ENCODE results near the gene SYCE3.
A peak's percentile ranks its signal among the peaks of the same experiment; 100 is the strongest.

Gene SYCE3

DNA sequence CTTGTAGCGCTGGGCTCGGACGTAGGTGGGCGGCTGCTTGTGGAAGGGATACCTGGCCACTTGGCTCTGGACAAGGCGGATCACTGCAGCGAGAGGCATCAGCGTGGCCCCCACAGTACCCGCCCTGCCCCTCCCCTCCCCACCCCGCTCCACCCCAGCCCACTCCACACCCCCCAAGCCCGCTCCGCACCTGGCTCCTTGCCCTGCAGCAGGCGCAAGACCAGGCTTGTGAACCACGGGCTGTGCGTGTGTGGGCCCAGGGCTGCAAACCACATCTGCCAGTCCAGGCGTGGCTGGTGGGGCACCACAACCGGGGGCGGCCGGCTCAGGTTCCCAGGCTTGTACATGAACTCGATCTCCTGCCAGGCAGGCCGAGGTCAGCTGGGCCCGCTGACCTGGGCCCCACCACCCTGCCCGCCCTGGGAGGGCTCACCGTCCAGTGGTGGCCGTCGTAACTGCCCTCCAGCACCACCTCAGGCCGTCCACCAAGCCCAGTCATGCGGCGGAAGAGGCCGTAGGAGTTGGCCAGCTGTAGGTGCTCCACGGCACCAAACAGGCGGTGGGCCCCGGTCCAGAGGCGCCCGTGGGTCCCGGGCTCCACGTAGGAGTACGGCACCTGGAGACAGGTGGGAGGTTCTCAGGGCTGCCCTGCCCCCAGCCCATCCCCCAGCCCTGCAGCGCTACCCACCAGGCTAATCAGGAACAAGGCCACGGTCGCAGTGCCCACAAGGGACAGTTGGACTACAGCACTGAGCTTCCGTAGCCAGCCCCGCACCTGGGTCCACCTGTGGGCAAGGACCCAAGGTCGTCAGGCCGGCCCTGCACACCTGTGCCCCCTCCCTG, 58.1 kb downstream of the SYCE3 start:
- Histone ChIP-seq H3K4me3 (ENCODE audit: low read length) (no peak overlapping the region), H3K4me1 (ENCODE audit: low read length) (peaks cover 14% of the 10 kb centered on the region), H4K20me1 (ENCODE audit: insufficient read depth, low read length) (0 out of 2 replicates have a peak, but pooled peaks cover 4% of the 10 kb centered on the region), H3K9me3 (ENCODE audit: insufficient read depth, low read length) (no peaks in the 10 kb centered on the region), H3K9ac (ENCODE audit: low read length) (no peak overlapping the region), H3K4me2 (ENCODE audit: low read length) (no peak overlapping the region), H2AFZ (ENCODE audit: low read depth, low read length) (no peak overlapping the region), H3K27me3 (ENCODE audit: low read depth, low read length) (no peaks in the 10 kb centered on the region), H3K36me3 (replicated peaks; ENCODE audit: low read depth, low read length) (no peaks in the 10 kb centered on the region), H3K27ac (ENCODE audit: low read length) (no peak overlapping the region), H3K79me2 (ENCODE audit: low read length) (peaks cover 26% of the 10 kb centered on the region)
- TF ChIP-seq EZH2phosphoT487 (IDR thresholded peaks at IDR 0.05; ENCODE audit: low read depth) (no peak), CTCF (IDR thresholded peaks at IDR 0.05; ENCODE audit: low read depth, low read length) (no peak)

DNA sequence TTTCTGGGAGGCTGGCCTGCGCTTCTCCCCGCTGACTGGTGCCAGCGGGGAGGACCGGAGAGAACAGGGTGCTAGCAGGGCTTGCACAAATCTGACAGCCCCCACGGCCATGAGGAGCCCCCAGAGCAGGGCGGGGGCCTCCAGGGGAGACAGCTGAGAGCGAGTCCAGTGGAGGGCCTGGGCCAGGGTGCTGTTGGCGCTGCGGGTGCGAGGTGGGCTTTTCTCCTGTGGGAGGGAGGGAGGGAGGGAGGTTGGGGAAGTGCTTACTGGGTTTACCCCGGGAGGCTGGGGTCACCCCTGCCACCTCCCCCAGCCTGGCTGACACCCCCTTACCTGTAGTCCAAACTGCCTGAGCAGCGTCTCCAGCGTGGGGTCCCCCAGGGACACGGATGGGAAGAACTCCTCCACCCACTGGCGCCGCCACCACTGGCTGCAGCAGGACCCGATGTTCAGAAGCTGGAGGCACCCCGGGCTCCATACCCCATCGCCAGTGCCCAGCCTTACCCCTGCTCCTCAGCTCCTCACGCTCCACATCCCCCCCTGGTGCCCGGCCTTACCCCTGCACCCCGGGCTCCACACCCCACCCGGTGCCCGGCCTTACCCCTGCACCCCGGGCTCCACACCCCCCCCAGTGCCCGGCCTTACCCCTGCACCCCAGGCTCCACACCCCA, 59.1 kb downstream of the SYCE3 start:
- no peak for TF ChIP-seq EZH2phosphoT487 (IDR thresholded peaks at IDR 0.05; ENCODE audit: low read depth)
- 0 out of 2 replicates have a peak, but pooled peaks have one; percentile 7 for TF ChIP-seq CTCF (IDR thresholded peaks at IDR 0.05; ENCODE audit: low read depth, low read length)
- Histone ChIP-seq H3K27ac (ENCODE audit: low read length) (no peak overlapping the region), H3K4me2 (ENCODE audit: low read length) (no peak overlapping the region), H2AFZ (ENCODE audit: low read depth, low read length) (no peak overlapping the region), H3K27me3 (ENCODE audit: low read depth, low read length) (no peaks in the 10 kb centered on the region), H3K79me2 (ENCODE audit: low read length) (peaks cover 16% of the 10 kb centered on the region), H3K4me1 (ENCODE audit: low read length) (peaks cover 5% of the 10 kb centered on the region; the same call in 1 of the 2 replicates), H3K4me3 (ENCODE audit: low read length) (no peak overlapping the region), H3K9me3 (ENCODE audit: insufficient read depth, low read length) (no peaks in the 10 kb centered on the region), H3K9ac (ENCODE audit: low read length) (no peak overlapping the region), H3K36me3 (replicated peaks; ENCODE audit: low read depth, low read length) (no peaks in the 10 kb centered on the region), H4K20me1 (ENCODE audit: insufficient read depth, low read length) (0 out of 2 replicates have a peak, but pooled peaks cover under 1% of the 10 kb centered on the region)

- Histone ChIP-seq H3K4me3 (ENCODE audit: low read length) (no peak overlapping the region), H4K20me1 (ENCODE audit: insufficient read depth, low read length) (no peaks in the 10 kb centered on the region), H2AFZ (ENCODE audit: low read depth, low read length) (no peak overlapping the region), H3K27ac (ENCODE audit: low read length) (no peak overlapping the region), H3K79me2 (ENCODE audit: low read length) (peaks cover 13% of the 10 kb centered on the region), H3K4me2 (ENCODE audit: low read length) (no peak overlapping the region), H3K9ac (ENCODE audit: low read length) (no peak overlapping the region), H3K9me3 (ENCODE audit: insufficient read depth, low read length) (no peaks in the 10 kb centered on the region), H3K27me3 (ENCODE audit: low read depth, low read length) (no peaks in the 10 kb centered on the region), H3K4me1 (ENCODE audit: low read length) (peaks cover 5% of the 10 kb centered on the region; the same call in 1 of the 2 replicates), H3K36me3 (replicated peaks; ENCODE audit: low read depth, low read length) (no peaks in the 10 kb centered on the region)
- TF ChIP-seq CTCF (IDR thresholded peaks at IDR 0.05; ENCODE audit: low read depth, low read length) (no peak), EZH2phosphoT487 (IDR thresholded peaks at IDR 0.05; ENCODE audit: low read depth) (no peak)
Observed at GRCh38 chr22:50502628-50503474, 59.9 kb downstream of the SYCE3 start.

Measured in OCI-LY3 (cell line).